Stimulated activated CD4-positive, alpha-beta T cell treated with anti-CD3 and anti-CD28 coated beads, Interleukin-2, amount 100 ng/mL, for 48 hours (primary cell): ENCODE results near the gene CATSPERZ.

ENCODE experiments used
- DNase-seq, 2 donors: peaks; one replicate each; pipeline ENCODE4 v3.0.0-alpha.2; 2020

The CATSPERZ gene

GRCh38 chr11:64264371-64264852 is 35.7 kb upstream of the CATSPERZ start:
- no peak for DNase-seq

GRCh38 chr11:64265176-64266160 is 34.7 kb upstream of the CATSPERZ start:
- no peak for DNase-seq

- no peak for DNase-seq
Observed at GRCh38 chr11:64266339-64266738, 33.8 kb upstream of the CATSPERZ start.

- no peak for DNase-seq
Observed at GRCh38 chr11:64267207-64267945, 32.8 kb upstream of the CATSPERZ start.

- DNase-seq: no peak
Observed at GRCh38 chr11:64268025-64268892, 31.9 kb upstream of the CATSPERZ start.

- no peak for DNase-seq
Observed at GRCh38 chr11:64268893-64269539, 31.1 kb upstream of the CATSPERZ start.

GRCh38 chr11:64269540-64270220 is 30.5 kb upstream of the CATSPERZ start:
- peak; percentile 95 to 98 for DNase-seq

- no peak for DNase-seq
Observed at GRCh38 chr11:64275031-64275800, 24.9 kb upstream of the CATSPERZ start.

GRCh38 chr11:64275841-64276240 is 24.3 kb upstream of the CATSPERZ start:
- no peak for DNase-seq

- DNase-seq: no peak
Observed at GRCh38 chr11:64276653-64277431, 23.3 kb upstream of the CATSPERZ start.

GRCh38 chr11:64278576-64279190 is 21.5 kb upstream of the CATSPERZ start:
- no peak for DNase-seq

GRCh38 chr11:64281957-64282770 is 18.0 kb upstream of the CATSPERZ start:
- DNase-seq: no peak

GRCh38 chr11:64283092-64283491 is 17.1 kb upstream of the CATSPERZ start:
- no peak for DNase-seq

GRCh38 chr11:64284048-64284961 is 15.9 kb upstream of the CATSPERZ start, which contains the start of gene BAD:
Gene BAD, minus strand, starts transcription at chr11:64284665. Its CDS starts 297 bp downstream, at chr11:64284368.
- peak; percentile 92 to 94 for DNase-seq

- peak; percentile 93 to 98 for DNase-seq
Observed at GRCh38 chr11:64284962-64285884, 14.9 kb upstream of the CATSPERZ start, which contains the start of gene GPR137. Gene GPR137, plus strand, starts transcription at chr11:64285848. Its CDS starts 677 bp downstream, at chr11:64286525.
